ENCODE measurements around the gene SIRPG. TPM values are rescaled to one million over a fixed set of nuclear protein-coding genes. Genes with fewer than 3 reads are reported as not detected.
A peak's percentile ranks its signal among the peaks of the same experiment; 100 is the strongest.

SIRPG gene
- total and polyA plus RNA-seq, 4 experiments from 2014 or later, result 32.4 to 211 (median 85.2) TPM

DNA sequence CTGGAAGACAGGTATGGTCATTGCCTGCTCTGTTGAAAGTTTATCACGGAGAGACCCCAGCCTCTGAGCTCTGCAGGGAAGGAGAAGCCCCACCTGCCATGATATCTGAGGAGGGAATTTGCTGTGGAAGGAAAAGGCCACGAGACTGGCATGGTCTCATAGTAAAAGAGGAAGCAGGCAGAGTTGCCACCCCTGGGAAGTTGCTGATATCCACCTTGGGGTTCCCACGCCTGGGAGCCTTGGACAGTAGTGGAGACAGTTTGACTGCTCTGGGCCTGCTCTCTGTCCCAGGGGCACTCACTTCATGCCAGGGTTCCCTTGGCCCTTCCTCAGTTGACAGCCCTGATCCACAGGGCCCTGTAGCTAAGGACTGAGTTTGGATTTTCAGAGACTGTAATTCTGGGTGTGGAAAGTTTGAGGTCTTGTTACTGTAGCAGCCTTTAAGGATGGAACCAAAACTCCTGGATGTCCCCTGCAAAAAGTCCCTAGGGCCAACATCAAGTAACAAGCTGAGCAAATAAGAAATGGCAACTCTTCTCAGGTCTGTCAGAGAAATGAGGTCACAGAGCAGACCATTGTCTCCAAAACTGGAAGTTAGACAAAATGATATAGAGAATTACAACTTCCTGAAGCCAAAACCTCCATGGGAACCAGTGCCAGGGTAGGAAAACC, 30.9 kb downstream of the SIRPG start:
- H3K9me3 Mint-ChIP-seq, result no peaks in the 10 kb centered on the region
- Histone ChIP-seq H3K4me3 (ENCODE audit: low read length in 2 of 2) (no peak overlapping the region), H3K9me3 (ENCODE audit: control insufficient read depth in 1 of 2, low read length in 2 of 2) (no peaks in the 10 kb centered on the region), H3K36me3 (ENCODE audit: insufficient read depth, low read length) (peaks cover 15% of the 10 kb centered on the region), H3K4me1 (ENCODE audit: insufficient read depth, low read length) (peaks cover 57% of the 10 kb centered on the region), H3K27me3 (ENCODE audit: insufficient read depth, low read length) (no peaks in the 10 kb centered on the region), H3K27ac (ENCODE audit: low read depth, low read length) (no peak overlapping the region)
- DNase-seq, result no peak
- H3K36me3 Mint-ChIP-seq, result peaks cover 35 to 51% of the 10 kb centered on the region in 2 donors
- no peaks in the 10 kb centered on the region for H3K27me3 Mint-ChIP-seq
- peak overlapping the region; percentile 51 to 85 (median 67) for H3K27ac Mint-ChIP-seq
- no peak overlapping the region for H3K4me3 Mint-ChIP-seq
- POLR2A ChIA-PET (ENCODE audit: partially characterized antibody), result interaction anchor here (1.0 to 1.1 kb wide), 2 partner anchors 14 to 23 kb away, joined by 3 read pairs; no protein-coding TSS in a partner anchor
- intact Hi-C loops (cut with micrococcal nuclease), result no loop called here
- H3K4me1 Mint-ChIP-seq, result peaks cover 44 to 90% (median 60%) of the 10 kb centered on the region in 4 donors
- CTCF ChIA-PET (ENCODE audit: partially characterized antibody), result no interaction called here

- peak overlapping the region in 1 of 8 donors; percentile 20 for H3K4me3 Mint-ChIP-seq
- H3K27me3 ChIP-seq (ENCODE audit: insufficient read depth, low read length), result no peaks in the 10 kb centered on the region
- CTCF ChIA-PET (ENCODE audit: partially characterized antibody), result no interaction called here
- POLR2A ChIA-PET (ENCODE audit: partially characterized antibody), result interaction anchor here (1.1 to 1.8 kb wide), 3 partner anchors 26 to 35 kb away, joined by 3 to 8 read pairs (median 3); no protein-coding TSS in a partner anchor
- peak overlapping the region in 5 of 7 donors; percentile 8 to 72 (median 51) for H3K27ac Mint-ChIP-seq
- H3K4me1 ChIP-seq (ENCODE audit: insufficient read depth, low read length), result peaks cover 65% of the 10 kb centered on the region
- intact Hi-C loops (cut with micrococcal nuclease), result no loop called here
- no peak overlapping the region for H3K4me3 ChIP-seq (ENCODE audit: low read length in 2 of 2)
- peaks cover 24 to 38% of the 10 kb centered on the region in 2 donors for H3K36me3 Mint-ChIP-seq
- no peaks in the 10 kb centered on the region for H3K27me3 Mint-ChIP-seq
- no peak for DNase-seq
- H3K36me3 ChIP-seq (ENCODE audit: insufficient read depth, low read length), result peaks cover 14% of the 10 kb centered on the region
- H3K27ac ChIP-seq (ENCODE audit: low read depth, low read length), result no peak overlapping the region
- H3K9me3 ChIP-seq (ENCODE audit: control insufficient read depth in 1 of 2, low read length in 2 of 2), result no peaks in the 10 kb centered on the region
- peaks cover 51 to 91% (median 69%) of the 10 kb centered on the region in 4 donors for H3K4me1 Mint-ChIP-seq
- H3K9me3 Mint-ChIP-seq, result no peaks in the 10 kb centered on the region
Observed at GRCh38 chr20:1625083-1625690, 32.4 kb downstream of the SIRPG start.

DNA sequence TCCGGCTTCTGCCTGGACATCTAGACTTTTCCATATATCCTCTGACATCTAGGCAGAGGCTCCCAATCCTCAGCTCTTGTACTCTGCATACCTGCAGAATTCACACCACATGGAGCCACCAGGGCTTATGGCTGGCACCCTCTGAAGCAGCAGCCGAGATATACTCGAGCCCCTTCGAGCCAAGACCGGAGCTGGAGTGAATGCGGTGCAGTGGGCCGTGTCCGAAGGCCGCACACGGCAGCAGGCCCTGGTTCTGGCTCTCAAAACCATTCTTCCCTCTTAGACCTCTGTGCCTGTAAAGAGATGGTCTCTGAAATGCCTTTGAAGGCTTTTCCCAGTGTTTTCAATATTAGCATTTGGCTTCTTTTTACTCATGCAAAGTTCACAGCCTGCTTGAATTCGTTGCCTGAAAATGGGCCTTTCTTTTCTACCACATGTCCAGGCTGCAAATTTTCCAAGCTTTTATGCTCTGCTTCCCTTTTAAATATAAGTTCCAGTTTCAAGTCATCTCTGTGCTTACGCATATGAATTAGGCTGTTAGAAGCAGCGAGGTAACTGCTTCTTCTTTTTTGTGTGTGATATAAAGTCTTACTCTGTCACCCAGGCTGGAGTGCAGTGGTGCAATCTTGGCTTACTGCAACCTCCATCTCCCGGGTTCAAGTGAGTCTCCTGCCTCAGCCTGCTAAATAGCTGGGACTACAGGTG, 33.9 kb downstream of the SIRPG start:
- CTCF ChIA-PET (ENCODE audit: partially characterized antibody), result interaction anchor here (0.7 to 0.9 kb wide), 5 partner anchors 13 to 153 kb away, joined by 3 to 4 read pairs (median 3); partner anchors contain the start of gene SIRPD
- H3K4me1 ChIP-seq (ENCODE audit: insufficient read depth, low read length), result peaks cover 75% of the 10 kb centered on the region
- peaks cover 0 to 3% (median 0%) of the 10 kb centered on the region in 8 donors for H3K9me3 Mint-ChIP-seq
- no peaks in the 10 kb centered on the region for H3K36me3 ChIP-seq (ENCODE audit: insufficient read depth, low read length)
- H3K4me3 Mint-ChIP-seq, result peak overlapping the region in 3 of 8 donors; percentile 17 to 66 (median 43)
- no peaks in the 10 kb centered on the region for H3K27me3 Mint-ChIP-seq
- no peaks in the 10 kb centered on the region for H3K9me3 ChIP-seq (ENCODE audit: control insufficient read depth in 1 of 2, low read length in 2 of 2)
- POLR2A ChIA-PET (ENCODE audit: partially characterized antibody), result interaction anchor here (0.7 to 2.4 kb wide), 8 partner anchors 8 to 51 kb away, joined by 3 to 10 read pairs (median 3); partner anchors contain the start of gene SIRPG
- H3K27ac Mint-ChIP-seq, result peak overlapping the region in 2 of 7 donors; percentile 8 to 68
- peaks cover 13 to 23% of the 10 kb centered on the region in 2 donors for H3K36me3 Mint-ChIP-seq
- H3K27me3 ChIP-seq (ENCODE audit: insufficient read depth, low read length), result no peaks in the 10 kb centered on the region
- H3K27ac ChIP-seq (ENCODE audit: low read depth, low read length), result no peak overlapping the region
- H3K4me1 Mint-ChIP-seq, result peaks cover 61 to 94% (median 75%) of the 10 kb centered on the region in 4 donors
- no peak overlapping the region for H3K4me3 ChIP-seq (ENCODE audit: low read length in 2 of 2)
- intact Hi-C loops (cut with micrococcal nuclease), result loop anchor here (2.0 kb wide), 2 partner anchors 33 to 111 kb away; partner anchors contain the start of gene SIRPG
- no peak for DNase-seq

- Histone ChIP-seq H3K27ac (ENCODE audit: low read depth, low read length) (no peak overlapping the region), H3K27me3 (ENCODE audit: insufficient read depth, low read length) (no peaks in the 10 kb centered on the region), H3K36me3 (ENCODE audit: insufficient read depth, low read length) (no peaks in the 10 kb centered on the region), H3K4me3 (ENCODE audit: low read length in 2 of 2) (no peak overlapping the region), H3K9me3 (ENCODE audit: control insufficient read depth in 1 of 2, low read length in 2 of 2) (no peaks in the 10 kb centered on the region), H3K4me1 (ENCODE audit: insufficient read depth, low read length) (peaks cover 71% of the 10 kb centered on the region)
- peak in 4 of 5 donors; percentile 27 to 45 (median 31) for DNase-seq
- ChIA-PET POLR2A (ENCODE audit: partially characterized antibody) (interaction anchor here (0.5 to 2.4 kb wide), 5 partner anchors 29 to 63 kb away, joined by 3 to 10 read pairs (median 3); no protein-coding TSS in a partner anchor), CTCF (ENCODE audit: partially characterized antibody) (interaction anchor here (0.6 to 0.9 kb wide), 5 partner anchors 14 to 1814 kb away, joined by 3 to 4 read pairs (median 3); no protein-coding TSS in a partner anchor)
- Mint-ChIP-seq H3K36me3 (peaks cover 13 to 15% of the 10 kb centered on the region in 2 donors), H3K4me3 (peak overlapping the region in 7 of 8 donors; percentile 17 to 76 (median 62)), H3K9me3 (peaks cover 0 to 3% (median 0%) of the 10 kb centered on the region in 8 donors), H3K27me3 (no peaks in the 10 kb centered on the region), H3K4me1 (peaks cover 55 to 91% (median 67%) of the 10 kb centered on the region in 4 donors), H3K27ac (peak overlapping the region; percentile 11 to 90 (median 86))
- intact Hi-C loops (cut with micrococcal nuclease), result loop anchor here (2.0 kb wide), 2 partner anchors 34 to 112 kb away; partner anchors contain the start of gene SIRPG
Observed at GRCh38 chr20:1622450-1622849, 35.1 kb downstream of the SIRPG start.

- Histone ChIP-seq H3K27me3 (ENCODE audit: insufficient read depth, low read length) (no peaks in the 10 kb centered on the region), H3K4me3 (ENCODE audit: low read length in 2 of 2) (no peak overlapping the region), H3K9me3 (ENCODE audit: control insufficient read depth in 1 of 2, low read length in 2 of 2) (no peaks in the 10 kb centered on the region), H3K27ac (ENCODE audit: low read depth, low read length) (no peak overlapping the region), H3K4me1 (ENCODE audit: insufficient read depth, low read length) (peaks cover 62% of the 10 kb centered on the region), H3K36me3 (ENCODE audit: insufficient read depth, low read length) (no peaks in the 10 kb centered on the region)
- Mint-ChIP-seq H3K27ac (no peak overlapping the region), H3K4me3 (no peak overlapping the region), H3K27me3 (no peaks in the 10 kb centered on the region), H3K4me1 (peaks cover 47 to 80% (median 60%) of the 10 kb centered on the region in 4 donors), H3K9me3 (peaks cover 0 to 3% (median 0%) of the 10 kb centered on the region in 8 donors), H3K36me3 (peaks cover 8 to 20% of the 10 kb centered on the region in 2 donors)
- ChIA-PET POLR2A (ENCODE audit: partially characterized antibody) (interaction anchor here (2.4 kb wide), 1 partner anchor 30 kb away, joined by 10 read pairs; no protein-coding TSS in a partner anchor), CTCF (ENCODE audit: partially characterized antibody) (no interaction called here)
- no peak for DNase-seq
- intact Hi-C loops (cut with micrococcal nuclease), result no loop called here
Observed at GRCh38 chr20:1621316-1621715, 36.3 kb downstream of the SIRPG start.

- Histone ChIP-seq H3K27me3 (ENCODE audit: insufficient read depth, low read length) (no peaks in the 10 kb centered on the region), H3K4me1 (ENCODE audit: insufficient read depth, low read length) (peaks cover 54% of the 10 kb centered on the region), H3K9me3 (ENCODE audit: control insufficient read depth in 1 of 2, low read length in 2 of 2) (no peaks in the 10 kb centered on the region), H3K36me3 (ENCODE audit: insufficient read depth, low read length) (no peaks in the 10 kb centered on the region), H3K4me3 (ENCODE audit: low read length in 2 of 2) (no peak within 1 kb of the TSS), H3K27ac (ENCODE audit: low read depth, low read length) (no peak within 1 kb of the TSS)
- CTCF ChIA-PET (ENCODE audit: partially characterized antibody), result interaction anchor here (0.7 to 1.0 kb wide), 2 partner anchors 144 to 157 kb away, joined by 3 read pairs; no protein-coding TSS in a partner anchor
- intact Hi-C loops (cut with micrococcal nuclease), result no loop called here
- POLR2A ChIA-PET (ENCODE audit: partially characterized antibody), result no interaction called here
- no peaks in the 10 kb centered on the region for H3K27me3 Mint-ChIP-seq
- peaks cover 0 to 24% of the 10 kb centered on the region in 2 donors for H3K36me3 Mint-ChIP-seq
- H3K4me1 Mint-ChIP-seq, result peaks cover 39 to 67% (median 54%) of the 10 kb centered on the region in 4 donors
- H3K4me3 Mint-ChIP-seq, result peak within 1 kb of the TSS in 6 of 8 donors; percentile 24 to 63 (median 42)
- H3K9me3 Mint-ChIP-seq, result peaks cover 0 to 3% (median 0%) of the 10 kb centered on the region in 8 donors
- H3K27ac Mint-ChIP-seq, result peak within 1 kb of the TSS in 5 of 7 donors; percentile 5 to 75 (median 25)
- DNase-seq, result peak in 2 of 5 donors; percentile 12 to 49
Observed at GRCh38 chr20:1619861-1620444, 37.6 kb downstream of the SIRPG start, which contains the start of gene SIRPB1. TSS of gene SIRPB1 (minus strand) at chr20:1620009. CDS start at chr20:1619944, 65 bp downstream.
